ENCODE data around the gene ZNF267.
"Not testable (repeated sequence)": the region's sequence is repeated elsewhere in the genome, so short reads cannot be mapped to it uniquely, and the experiment has no call there.

The ZNF267 gene

GRCh38 chr16:31877876-31878642 is 4.5 kb downstream of the ZNF267 start:
- DNase-seq = no peak
- no peak for ATAC-seq

DNA sequence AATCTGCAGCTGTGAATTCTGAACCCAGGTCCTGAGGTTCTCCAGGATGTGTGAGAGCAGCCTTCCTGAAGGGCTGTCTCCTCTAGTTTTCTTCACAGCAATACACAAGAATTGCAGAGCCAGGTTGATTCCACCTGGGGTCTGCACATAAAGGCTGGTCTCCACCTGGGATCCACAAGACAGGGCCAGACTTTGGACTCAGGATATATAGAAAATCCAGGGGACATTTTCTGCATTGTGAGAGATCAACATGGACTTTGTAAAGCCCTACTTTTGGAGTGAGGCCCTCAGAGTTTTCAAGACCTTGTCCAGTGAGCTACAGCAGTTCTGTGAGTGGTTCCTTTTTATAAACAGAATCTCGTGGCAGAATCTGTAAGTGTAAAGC is 6.3 kb downstream of the ZNF267 start:
- ATAC-seq (no peak), DNase-seq (no peak)

- ATAC-seq (peak; percentile 76), DNase-seq (no peak)
Observed at GRCh38 chr16:31880322-31880979, 6.8 kb downstream of the ZNF267 start.

DNA sequence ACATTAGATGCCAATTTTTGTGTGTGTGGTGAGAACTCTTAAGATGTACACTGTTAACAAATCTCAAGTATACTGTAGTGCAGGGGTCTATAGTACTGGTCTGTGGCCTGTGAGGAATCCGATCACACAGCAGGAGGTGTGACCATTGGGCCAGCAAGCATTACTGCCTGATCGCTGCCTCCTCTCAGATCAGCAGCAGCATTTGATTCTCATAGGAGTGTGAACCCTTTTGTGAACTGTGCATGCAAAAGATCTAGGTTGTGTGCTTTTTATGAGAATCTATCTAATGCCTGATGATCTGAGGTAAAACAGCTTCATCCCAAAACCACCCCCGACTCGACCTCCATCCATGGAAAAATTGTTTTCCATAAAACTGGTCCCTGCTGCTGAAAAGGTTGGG is 12.6 kb downstream of the ZNF267 start:
- no peak for DNase-seq
- ATAC-seq = peak; percentile 19

GRCh38 chr16:31888735-31889134 is 15.1 kb downstream of the ZNF267 start:
- no peak for DNase-seq
- no peak for ATAC-seq

- ATAC-seq = not testable (repeated sequence)
Observed at GRCh38 chr16:31892111-31892510, 18.5 kb downstream of the ZNF267 start.

GRCh38 chr16:31893824-31894223 is 20.2 kb downstream of the ZNF267 start:
- no peak for ATAC-seq

More at GRCh38 chr16:31892111-31892510, 18.5 kb downstream of the ZNF267 start:
- not testable (repeated sequence) for DNase-seq

GRCh38 chr16:31897283-31897682 is 23.7 kb downstream of the ZNF267 start:
- DNase-seq (no peak), ATAC-seq (no peak)

More at GRCh38 chr16:31893824-31894223, 20.2 kb downstream of the ZNF267 start:
- DNase-seq = no peak

DNA sequence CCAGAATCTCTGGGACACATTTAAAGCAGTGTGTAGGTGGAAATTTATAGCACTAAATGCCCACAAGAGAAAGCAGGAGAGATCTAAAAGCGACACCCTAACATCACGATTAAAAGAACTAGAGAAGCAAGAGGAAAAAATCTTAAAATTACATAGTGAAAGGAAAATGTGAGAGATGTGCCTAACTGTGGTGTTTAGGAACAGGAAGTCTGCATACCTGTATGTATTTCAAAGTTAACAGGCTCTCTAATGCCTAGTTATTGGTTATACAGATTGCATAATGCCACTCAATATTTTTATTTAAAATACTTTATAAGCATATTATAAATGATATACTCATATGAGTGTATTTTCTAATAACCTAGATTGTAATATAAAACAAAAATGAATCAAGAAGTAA is 25.9 kb downstream of the ZNF267 start:
- DNase-seq (no peak), ATAC-seq (no peak)

DNA sequence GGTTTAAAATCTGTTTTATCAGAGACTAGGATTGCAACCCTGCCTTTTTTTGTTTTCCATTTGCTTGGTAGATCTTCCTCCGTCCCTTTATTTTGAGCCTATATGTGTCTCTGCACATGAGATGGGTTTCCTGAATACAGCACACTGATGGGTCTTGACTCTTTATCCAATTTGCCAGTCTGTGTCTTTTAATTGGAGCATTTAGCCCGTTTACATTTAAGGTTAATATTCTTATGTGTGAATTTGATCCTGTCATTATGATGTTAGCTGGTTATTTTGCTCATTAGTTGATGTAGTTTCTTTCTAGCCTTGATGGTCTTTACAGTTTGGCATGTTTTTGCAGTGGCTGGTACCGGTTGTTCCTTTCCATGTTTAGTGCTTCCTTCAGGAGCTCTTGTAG is 31.0 kb downstream of the ZNF267 start:
- ATAC-seq, DNase-seq: not testable (repeated sequence)

GRCh38 chr16:31913668-31914067 is 40.1 kb downstream of the ZNF267 start:
- DNase-seq = no peak
- no peak for ATAC-seq

DNA sequence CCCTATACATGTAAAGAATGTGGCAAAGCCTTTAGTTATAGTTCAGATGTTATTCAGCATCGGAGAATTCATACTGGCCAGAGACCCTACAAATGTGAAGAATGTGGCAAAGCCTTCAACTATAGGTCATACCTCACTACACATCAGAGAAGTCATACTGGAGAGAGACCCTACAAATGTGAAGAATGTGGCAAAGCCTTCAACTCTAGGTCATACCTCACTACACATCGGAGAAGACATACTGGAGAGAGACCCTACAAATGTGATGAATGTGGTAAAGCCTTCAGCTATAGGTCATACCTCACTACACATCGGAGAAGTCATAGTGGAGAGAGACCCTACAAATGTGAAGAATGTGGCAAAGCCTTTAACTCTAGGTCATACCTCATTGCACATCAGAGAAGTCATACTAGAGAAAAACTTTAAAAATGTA is 42.5 kb downstream of the ZNF267 start:
- DNase-seq = no peak
- ATAC-seq = no peak

DNA sequence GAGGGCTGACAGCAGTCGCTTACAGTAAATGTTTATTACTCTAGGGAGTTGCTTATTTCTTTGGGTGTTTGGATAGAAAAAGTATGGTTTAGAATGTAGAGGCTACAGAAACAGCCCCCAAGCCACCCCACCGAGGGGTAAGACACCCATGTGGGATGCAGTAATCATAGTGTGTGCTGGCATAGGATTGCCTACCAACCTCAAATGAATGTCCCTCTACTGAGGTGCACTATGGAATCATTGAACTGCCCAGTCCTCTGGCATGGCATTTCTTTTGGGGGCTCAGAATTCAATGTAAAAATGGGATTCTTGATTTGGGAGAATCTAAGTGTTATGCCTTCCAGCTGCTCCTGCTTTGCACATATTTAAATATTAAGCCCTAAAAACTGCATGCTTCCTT is 46.8 kb downstream of the ZNF267 start:
- no peak for ATAC-seq
- DNase-seq = no peak

DNA sequence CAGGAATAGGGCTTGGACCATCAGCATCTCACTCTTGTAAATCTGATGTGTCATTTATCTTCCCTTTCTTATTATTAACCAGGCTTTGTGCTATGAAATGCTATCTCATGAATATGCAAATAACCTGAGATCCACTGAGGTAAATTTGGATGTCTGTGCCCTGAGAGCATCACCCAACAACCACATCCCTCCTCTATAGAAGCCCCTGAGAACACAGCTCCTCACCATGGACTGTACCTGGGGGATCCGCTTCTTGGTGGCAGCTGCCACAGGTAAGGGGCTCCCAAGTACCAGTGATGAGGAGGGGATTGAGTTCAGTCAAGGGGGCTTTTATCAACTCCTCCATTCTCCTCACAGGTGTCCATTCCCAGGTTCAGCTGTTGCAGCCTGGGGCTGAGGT is 78.2 kb downstream of the ZNF267 start:
- not testable (repeated sequence) for DNase-seq, ATAC-seq

- DNase-seq = not testable (repeated sequence)
Observed at GRCh38 chr16:31952206-31952605, 78.6 kb downstream of the ZNF267 start.

DNA sequence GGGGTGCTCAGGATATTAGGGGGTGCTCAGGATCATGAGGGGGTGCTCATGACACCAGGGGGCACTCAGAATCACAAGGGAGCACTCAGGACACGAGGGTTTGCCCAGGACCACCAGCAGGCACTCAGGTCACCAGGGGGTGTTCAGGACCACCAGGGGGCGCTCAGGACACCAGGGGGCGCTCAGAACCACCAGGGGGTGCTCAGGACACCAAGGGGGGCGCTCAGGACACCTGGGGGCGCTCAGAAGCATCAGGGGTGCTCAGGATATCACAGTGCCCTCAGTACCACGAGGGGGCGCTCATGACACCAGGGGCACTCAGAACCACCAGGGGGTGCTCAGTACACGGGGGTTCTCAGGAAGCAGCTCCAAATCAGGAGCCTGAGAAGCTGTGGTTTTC is 82.6 kb downstream of the ZNF267 start:
- ATAC-seq = not testable (repeated sequence)
- peak; percentile 28 for DNase-seq

More at GRCh38 chr16:31952206-31952605, 78.6 kb downstream of the ZNF267 start:
- ATAC-seq = not testable (repeated sequence)

DNA sequence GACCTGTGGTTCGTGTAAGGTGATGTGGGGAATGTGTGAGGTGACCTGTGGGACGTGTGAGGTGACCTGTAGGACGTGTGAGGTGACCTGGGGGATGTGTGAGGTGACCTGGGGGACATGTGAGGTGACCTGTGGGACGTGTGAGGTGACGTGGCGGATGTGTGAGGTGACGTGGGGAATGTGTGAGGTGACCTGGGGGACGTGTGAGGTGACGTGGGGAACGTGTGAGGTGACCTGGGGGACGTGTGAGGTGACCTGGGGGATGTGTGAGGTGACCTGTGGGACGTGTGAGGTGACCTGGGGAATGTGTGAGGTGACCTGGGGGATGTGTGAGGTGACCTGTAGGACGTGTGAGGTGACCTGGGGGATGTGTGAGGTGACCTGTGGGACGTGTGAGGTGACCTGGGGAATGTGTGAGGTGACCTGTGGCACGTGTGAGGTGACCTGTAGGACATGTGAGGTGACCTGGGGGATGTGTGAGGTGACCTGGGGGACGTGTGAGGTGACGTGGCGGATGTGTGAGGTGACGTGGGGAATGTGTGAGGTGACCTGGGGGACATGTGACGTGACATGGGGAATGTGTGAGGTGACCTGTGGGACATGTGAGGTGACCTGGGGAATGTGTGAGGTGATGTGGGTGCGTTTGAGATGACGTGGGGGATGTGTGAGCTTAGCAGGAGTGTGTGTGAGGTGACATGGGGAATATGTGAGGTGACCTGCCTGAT is 86.7 kb downstream of the ZNF267 start:
- DNase-seq, ATAC-seq: not testable (repeated sequence)

All from stimulated activated naive CD8-positive, alpha-beta T cell treated with anti-CD3 and anti-CD28 coated beads, Interleukin-15, Interleukin-2, amounts not matched to agents 100 U/mL and 50 U/mL, for 24 hours (primary cell).